Osteoblast (primary cell): Measurements from ENCODE around the gene TMCC1. TPM values are rescaled to one million over a fixed set of nuclear protein-coding genes. Genes with fewer than 3 reads are reported as not detected.

Experiments used
- DNase-seq: peaks from one replicate; pipeline ENCODE4 v3.0.0; 2011; ENCODE audit warnings: low spot score, mixed read lengths; ENCODE audit not compliant: insufficient read length; ENCODE audit errors: missing footprints
- H2AFZ ChIP-seq: 2 replicates; pipeline ENCODE4 v1.6.0; 2011; ENCODE audit warnings: mild to moderate bottlenecking, low read length
- H3K27ac ChIP-seq: 2 replicates; pipeline ENCODE4 v1.5.1; 2011; ENCODE audit warnings: mild to moderate bottlenecking, low read depth, low read length, moderate library complexity
- H3K27me3 ChIP-seq: 2 replicates; pipeline ENCODE4 v1.6.0; 2012; ENCODE audit warnings: mild to moderate bottlenecking, control low read depth, inconsistent platforms, low read length, moderate library complexity; ENCODE audit not compliant: insufficient read depth
- H3K36me3 ChIP-seq: 2 replicates; pipeline ENCODE4 v1.5.1; 2011; ENCODE audit warnings: mild to moderate bottlenecking, low read length, control low read depth, moderate library complexity; ENCODE audit not compliant: insufficient read depth
- H3K4me1 ChIP-seq: 2 replicates; pipeline ENCODE4 v1.5.1; 2011; ENCODE audit warnings: mild to moderate bottlenecking, low read length, control low read depth, moderate library complexity; ENCODE audit not compliant: insufficient read depth
- H3K4me2 ChIP-seq: 2 replicates; pipeline ENCODE4 v1.6.0; 2011; ENCODE audit warnings: mild to moderate bottlenecking, low read length; ENCODE audit not compliant: insufficient read depth
- H3K4me3 ChIP-seq: fragments of 200-600 bp; sonication (generic); 3 replicates; pipeline ENCODE4 v1.5.1; 2012; ENCODE audit warnings: mild to moderate bottlenecking, low read length, inconsistent platforms; ENCODE audit not compliant: insufficient read depth
- H3K79me2 ChIP-seq: 2 replicates; pipeline ENCODE4 v1.6.0; 2012; ENCODE audit warnings: mild to moderate bottlenecking, low read length, control low read depth, inconsistent platforms; ENCODE audit not compliant: insufficient read depth
- H3K9me3 ChIP-seq: 2 replicates; pipeline ENCODE4 v1.5.1; 2011; ENCODE audit warnings: low read depth, low read length, control low read depth
- H4K20me1 ChIP-seq: 2 replicates; pipeline ENCODE4 v1.6.0; 2012; ENCODE audit warnings: mild to moderate bottlenecking, low read length, control low read depth; ENCODE audit not compliant: insufficient read depth
- CTCF ChIP-seq: IDR thresholded peaks from 2 replicates; pipeline ENCODE4 v1.5.1; 2011; ENCODE audit warnings: mild to moderate bottlenecking, low read depth, low read length, moderate library complexity; ENCODE audit errors: extremely low read depth
- small RNA-seq: library from RNA; depleted of rRNA; stranded (forward); fragments of <200 nt; gene quantifications from one replicate; pipeline ENCODE3, GENCODE V24; 2012
- total RNA-seq: library from RNA; depleted of rRNA; stranded (reverse); fragments of >200 nt; gene quantifications from 2 replicates; pipeline ENCODE4 v1.2.3, GENCODE V29; 2012

TMCC1 gene
- total RNA-seq, 1 donor: 17.4 TPM

- Histone ChIP-seq H3K9me3 (no peaks in the 10 kb centered on the region), H3K27ac (peak overlapping the region; percentile 96), H3K36me3 (no peaks in the 10 kb centered on the region), H3K27me3 (no peaks in the 10 kb centered on the region), H3K4me1 (peaks cover 86% of the 10 kb centered on the region), H4K20me1 (peaks cover 53% of the 10 kb centered on the region), H3K4me2 (peak overlapping the region; percentile 25), H3K79me2 (peaks cover 91% of the 10 kb centered on the region), H2AFZ (no peak overlapping the region), H3K4me3 (peak overlapping the region; percentile 20)
- TF ChIP-seq CTCF: no peak
- DNase-seq: no peak
These were observed 294.4 kb downstream of the TMCC1 start for GRCh38 chr3:129599073-129599472.

GRCh38 chr3:129598484-129598883 is 295.0 kb downstream of the TMCC1 start:
- Histone ChIP-seq H3K9me3 (no peaks in the 10 kb centered on the region), H3K4me2 (peak overlapping the region; percentile 68), H3K27me3 (no peaks in the 10 kb centered on the region), H3K79me2 (peaks cover 89% of the 10 kb centered on the region), H3K27ac (peak overlapping the region; percentile 96), H3K4me3 (no peak overlapping the region), H2AFZ (no peak overlapping the region), H4K20me1 (peaks cover 47% of the 10 kb centered on the region), H3K4me1 (peaks cover 86% of the 10 kb centered on the region), H3K36me3 (no peaks in the 10 kb centered on the region)
- DNase-seq: no peak
- no peak for TF ChIP-seq CTCF

- no peaks in the 10 kb centered on the region for H3K9me3 ChIP-seq
- no peaks in the 10 kb centered on the region for H3K36me3 ChIP-seq
- peak overlapping the region; percentile 96 for H3K27ac ChIP-seq
- no peak for DNase-seq
- H3K4me2 ChIP-seq: peak overlapping the region; percentile 68
- H4K20me1 ChIP-seq: peaks cover 42% of the 10 kb centered on the region
- no peak for TF ChIP-seq CTCF
- H3K79me2 ChIP-seq: peaks cover 89% of the 10 kb centered on the region
- H3K4me3 ChIP-seq: no peak overlapping the region
- no peaks in the 10 kb centered on the region for H3K27me3 ChIP-seq
- H3K4me1 ChIP-seq: peaks cover 87% of the 10 kb centered on the region
- no peak overlapping the region for H2AFZ ChIP-seq
These were observed 295.5 kb downstream of the TMCC1 start for GRCh38 chr3:129598000-129598381.

Small RNAs within 50 kb of the gene (small RNA-seq; reads per million reads assigned to genes)
- gene RF00026: not detected
- gene RNY3P13: not detected

Other genes with a start within 250 kb of the TMCC1 start
- gene TRH, start 81.0 kb upstream of the TMCC1 start, total RNA-seq: under 0.01 TPM in 2 replicates
- 0.29 TPM in 1 of 2 replicates, not detected in the other for gene ALG1L2, start 188.1 kb upstream of the TMCC1 start, total RNA-seq